Stomach smooth muscle (tissue), 2 donors: ENCODE results near the gene KCNK16.

Source experiments
- H3K27ac ChIP-seq: one replicate; pipeline ENCODE4 v1.7.0; 2013; ENCODE audit warnings: mild to moderate bottlenecking, low read length, inconsistent platforms
- H3K27me3 ChIP-seq, 2 donors: one replicate each; pipeline ENCODE4 v1.7.0; 2013; ENCODE audit warnings: low read length in 2 of 2; ENCODE audit not compliant: insufficient read depth in 2 of 2, control insufficient read depth in 1 of 2
- H3K36me3 ChIP-seq, 2 donors: one replicate each; pipeline ENCODE4 v1.7.0; 2013; ENCODE audit warnings: low read length in 2 of 2; ENCODE audit not compliant: control insufficient read depth in 2 of 2, insufficient read depth in 2 of 2
- H3K4me1 ChIP-seq: one replicate; pipeline ENCODE4 v1.7.0; 2013; ENCODE audit warnings: low read length; ENCODE audit not compliant: control insufficient read depth, insufficient read depth
- H3K4me3 ChIP-seq, 2 donors: one replicate each; pipeline ENCODE4 v1.7.0; 2013; ENCODE audit warnings: low read length in 2 of 2
- H3K9ac ChIP-seq, 2 donors: one replicate each; pipeline ENCODE4 v1.7.0; 2013; ENCODE audit warnings: low read length in 2 of 2, mild to moderate bottlenecking in 1 of 2
- H3K9me3 ChIP-seq, 2 donors: one replicate each; pipeline ENCODE4 v1.7.0; 2013; ENCODE audit warnings: low read length in 2 of 2; ENCODE audit not compliant: control insufficient read depth in 2 of 2
- donor health status: healthy.
- donor health status: Pancreatic carcinoma.

Gene KCNK16

GRCh38 chr6:39322306-39322850 lies at the start of gene KCNK16:
KCNK16 (minus strand) TSS chr6:39322702; CDS start chr6:39322540, 162 bp downstream.
- Histone ChIP-seq H3K36me3 (no peaks in the 10 kb centered on the region), H3K4me3 (no peak within 1 kb of the TSS), H3K4me1 (peaks cover 6% of the 10 kb centered on the region), H3K9me3 (peaks cover 0 to 5% of the 10 kb centered on the region in 2 donors), H3K27me3 (peaks cover 3 to 5% of the 10 kb centered on the region in 2 donors), H3K9ac (no peak within 1 kb of the TSS), H3K27ac (no peak within 1 kb of the TSS)

GRCh38 chr6:39370390-39370789 lies 47.9 kb upstream of the KCNK16 start:
- Histone ChIP-seq H3K27ac (no peak overlapping the region), H3K4me3 (no peak overlapping the region), H3K27me3 (peaks cover 2% of the 10 kb centered on the region in 2 donors), H3K36me3 (no peaks in the 10 kb centered on the region), H3K4me1 (peaks cover 2% of the 10 kb centered on the region), H3K9me3 (no peaks in the 10 kb centered on the region), H3K9ac (no peak overlapping the region)

GRCh38 chr6:39369987-39370386 lies 47.5 kb upstream of the KCNK16 start:
- no peak overlapping the region for H3K27ac ChIP-seq

GRCh38 chr6:39367700-39368099 lies 45.2 kb upstream of the KCNK16 start:
- no peak overlapping the region for H3K27ac ChIP-seq
- H3K36me3 ChIP-seq = no peaks in the 10 kb centered on the region
- H3K4me1 ChIP-seq = peaks cover 2% of the 10 kb centered on the region
- H3K4me3 ChIP-seq = no peak overlapping the region
- no peaks in the 10 kb centered on the region for H3K9me3 ChIP-seq
- H3K27me3 ChIP-seq = peaks cover 0 to 2% of the 10 kb centered on the region in 2 donors
- H3K9ac ChIP-seq = no peak overlapping the region

More at GRCh38 chr6:39369987-39370386, 47.5 kb upstream of the KCNK16 start:
- H3K9ac ChIP-seq = no peak overlapping the region
- H3K9me3 ChIP-seq = no peaks in the 10 kb centered on the region
- no peaks in the 10 kb centered on the region for H3K36me3 ChIP-seq
- peaks cover 2% of the 10 kb centered on the region for H3K4me1 ChIP-seq
- H3K4me3 ChIP-seq = no peak overlapping the region
- peaks cover 2% of the 10 kb centered on the region in 2 donors for H3K27me3 ChIP-seq

- Histone ChIP-seq H3K36me3 (no peaks in the 10 kb centered on the region), H3K9me3 (no peaks in the 10 kb centered on the region), H3K4me3 (no peak overlapping the region), H3K9ac (no peak overlapping the region), H3K27ac (no peak overlapping the region), H3K4me1 (peaks cover 2% of the 10 kb centered on the region), H3K27me3 (peaks cover 0 to 2% of the 10 kb centered on the region in 2 donors)
These were observed 44.6 kb upstream of the KCNK16 start for GRCh38 chr6:39366931-39367618.

- Histone ChIP-seq H3K27ac (no peak overlapping the region), H3K27me3 (peaks cover 0 to 2% of the 10 kb centered on the region in 2 donors), H3K4me1 (peaks cover 4% of the 10 kb centered on the region), H3K4me3 (no peak overlapping the region), H3K9me3 (no peaks in the 10 kb centered on the region), H3K9ac (no peak overlapping the region), H3K36me3 (no peaks in the 10 kb centered on the region)
These were observed 43.0 kb upstream of the KCNK16 start for GRCh38 chr6:39365281-39366074.

GRCh38 chr6:39363280-39363679 lies 40.8 kb upstream of the KCNK16 start:
- no peaks in the 10 kb centered on the region for H3K36me3 ChIP-seq
- no peak overlapping the region for H3K4me3 ChIP-seq
- no peak overlapping the region for H3K9ac ChIP-seq
- H3K27ac ChIP-seq = no peak overlapping the region
- no peaks in the 10 kb centered on the region for H3K27me3 ChIP-seq
- H3K9me3 ChIP-seq = no peaks in the 10 kb centered on the region
- peaks cover 2% of the 10 kb centered on the region for H3K4me1 ChIP-seq

GRCh38 chr6:39362487-39362865 lies 40.0 kb upstream of the KCNK16 start:
- no peaks in the 10 kb centered on the region for H3K9me3 ChIP-seq
- no peak overlapping the region for H3K27ac ChIP-seq
- H3K4me1 ChIP-seq = peaks cover 2% of the 10 kb centered on the region
- H3K36me3 ChIP-seq = no peaks in the 10 kb centered on the region
- H3K27me3 ChIP-seq = no peaks in the 10 kb centered on the region
- no peak overlapping the region for H3K4me3 ChIP-seq
- H3K9ac ChIP-seq = peak overlapping the region; percentile 29

GRCh38 chr6:39361657-39362486 lies 39.4 kb upstream of the KCNK16 start:
- Histone ChIP-seq H3K4me3 (peak overlapping the region in 1 of 2 donors; percentile 44), H3K9me3 (no peaks in the 10 kb centered on the region), H3K36me3 (no peaks in the 10 kb centered on the region), H3K27ac (no peak overlapping the region), H3K4me1 (peaks cover 2% of the 10 kb centered on the region), H3K27me3 (no peaks in the 10 kb centered on the region), H3K9ac (peak overlapping the region; percentile 29 to 36)

- H3K4me3 ChIP-seq = no peak overlapping the region
- H3K36me3 ChIP-seq = no peaks in the 10 kb centered on the region
- no peaks in the 10 kb centered on the region for H3K9me3 ChIP-seq
- H3K27ac ChIP-seq = no peak overlapping the region
- no peak overlapping the region for H3K9ac ChIP-seq
- H3K27me3 ChIP-seq = no peaks in the 10 kb centered on the region
- peaks cover 2% of the 10 kb centered on the region for H3K4me1 ChIP-seq
These were observed 37.9 kb upstream of the KCNK16 start for GRCh38 chr6:39360378-39360777.
